ENCODE data around the gene UBE2O. TPM values are rescaled to one million over a fixed set of nuclear protein-coding genes. Genes with fewer than 3 reads are reported as not detected.

UBE2O gene
- total and polyA plus RNA-seq, 2 donors (not counting 1 experiment from before 2014, with no cell fraction given): 11.5 to 12.4 TPM

- H3K4me1 ChIP-seq (ENCODE audit: control insufficient read depth, extremely low read depth, insufficient read depth, low read length): peaks cover 2% of the 10 kb centered on the region
- no peaks in the 10 kb centered on the region for H4K20me1 ChIP-seq (ENCODE audit: control insufficient read depth, extremely low read depth, insufficient read depth, low read length)
- H3K27me3 ChIP-seq (ENCODE audit: control insufficient read depth, insufficient read depth, low read length): no peaks in the 10 kb centered on the region
- no peak overlapping the region for H3K4me2 ChIP-seq (ENCODE audit: extremely low read depth, insufficient read depth, low read length)
- H3K36me3 ChIP-seq (ENCODE audit: control insufficient read depth, insufficient read depth, low read length): peaks cover 26% of the 10 kb centered on the region
- no peak overlapping the region for H2AFZ ChIP-seq (ENCODE audit: low read length)
- H3K79me2 ChIP-seq (ENCODE audit: control insufficient read depth, insufficient read depth, low read length): no peaks in the 10 kb centered on the region
- H3K27ac ChIP-seq (ENCODE audit: insufficient read depth, low read length): no peak overlapping the region
- TF ChIP-seq, protein P1, sequence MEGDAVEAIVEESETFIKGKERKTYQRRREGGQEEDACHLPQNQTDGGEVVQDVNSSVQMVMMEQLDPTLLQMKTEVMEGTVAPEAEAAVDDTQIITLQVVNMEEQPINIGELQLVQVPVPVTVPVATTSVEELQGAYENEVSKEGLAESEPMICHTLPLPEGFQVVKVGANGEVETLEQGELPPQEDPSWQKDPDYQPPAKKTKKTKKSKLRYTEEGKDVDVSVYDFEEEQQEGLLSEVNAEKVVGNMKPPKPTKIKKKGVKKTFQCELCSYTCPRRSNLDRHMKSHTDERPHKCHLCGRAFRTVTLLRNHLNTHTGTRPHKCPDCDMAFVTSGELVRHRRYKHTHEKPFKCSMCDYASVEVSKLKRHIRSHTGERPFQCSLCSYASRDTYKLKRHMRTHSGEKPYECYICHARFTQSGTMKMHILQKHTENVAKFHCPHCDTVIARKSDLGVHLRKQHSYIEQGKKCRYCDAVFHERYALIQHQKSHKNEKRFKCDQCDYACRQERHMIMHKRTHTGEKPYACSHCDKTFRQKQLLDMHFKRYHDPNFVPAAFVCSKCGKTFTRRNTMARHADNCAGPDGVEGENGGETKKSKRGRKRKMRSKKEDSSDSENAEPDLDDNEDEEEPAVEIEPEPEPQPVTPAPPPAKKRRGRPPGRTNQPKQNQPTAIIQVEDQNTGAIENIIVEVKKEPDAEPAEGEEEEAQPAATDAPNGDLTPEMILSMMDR (conservative IDR thresholded peaks at IDR 0.05 in 1 of 2, IDR thresholded peaks at IDR 0.05 in 1 of 2; ENCODE audit: low read depth in 1 of 2, low read length in 2 of 2): no peak
- TF ChIP-seq EZH2 (IDR thresholded peaks at IDR 0.05; ENCODE audit: low read length, missing control alignments): no peak
- H3K4me3 ChIP-seq (replicated peaks in 1 of 4; ENCODE audit: control extremely low read depth in 1 of 4, insufficient read depth in 1 of 4, low read depth in 3 of 4, low read length in 4 of 4): no peak overlapping the region
- no peak overlapping the region for H3K9ac ChIP-seq (ENCODE audit: insufficient read depth, low read length)
- no peaks in the 10 kb centered on the region for H3K9me3 ChIP-seq (ENCODE audit: control insufficient read depth, insufficient read depth, low read depth, low read length)
- DNase-seq (ENCODE audit: low read depth in 2 of 2): no peak
These were observed 57.0 kb downstream of the UBE2O start for GRCh38 chr17:76395980-76396379.

- Histone ChIP-seq H3K4me1 (ENCODE audit: control insufficient read depth, extremely low read depth, insufficient read depth, low read length) (peaks cover 2% of the 10 kb centered on the region), H4K20me1 (ENCODE audit: control insufficient read depth, extremely low read depth, insufficient read depth, low read length) (no peaks in the 10 kb centered on the region), H2AFZ (ENCODE audit: low read length) (no peak overlapping the region), H3K27ac (ENCODE audit: insufficient read depth, low read length) (no peak overlapping the region), H3K9me3 (ENCODE audit: control insufficient read depth, insufficient read depth, low read depth, low read length) (no peaks in the 10 kb centered on the region), H3K4me3 (replicated peaks in 1 of 4; ENCODE audit: control extremely low read depth in 1 of 4, insufficient read depth in 1 of 4, low read depth in 3 of 4, low read length in 4 of 4) (no peak overlapping the region), H3K79me2 (ENCODE audit: control insufficient read depth, insufficient read depth, low read length) (no peaks in the 10 kb centered on the region), H3K36me3 (ENCODE audit: control insufficient read depth, insufficient read depth, low read length) (peaks cover 25% of the 10 kb centered on the region), H3K9ac (ENCODE audit: insufficient read depth, low read length) (no peak overlapping the region), H3K27me3 (ENCODE audit: control insufficient read depth, insufficient read depth, low read length) (no peaks in the 10 kb centered on the region), H3K4me2 (ENCODE audit: extremely low read depth, insufficient read depth, low read length) (no peak overlapping the region)
- TF ChIP-seq, protein P1 (conservative IDR thresholded peaks at IDR 0.05 in 1 of 2, IDR thresholded peaks at IDR 0.05 in 1 of 2; ENCODE audit: low read depth in 1 of 2, low read length in 2 of 2): no peak
- TF ChIP-seq EZH2 (IDR thresholded peaks at IDR 0.05; ENCODE audit: low read length, missing control alignments): no peak
- no peak for DNase-seq (ENCODE audit: low read depth in 2 of 2)
These were observed 58.8 kb downstream of the UBE2O start for GRCh38 chr17:76394166-76394565.

DNA sequence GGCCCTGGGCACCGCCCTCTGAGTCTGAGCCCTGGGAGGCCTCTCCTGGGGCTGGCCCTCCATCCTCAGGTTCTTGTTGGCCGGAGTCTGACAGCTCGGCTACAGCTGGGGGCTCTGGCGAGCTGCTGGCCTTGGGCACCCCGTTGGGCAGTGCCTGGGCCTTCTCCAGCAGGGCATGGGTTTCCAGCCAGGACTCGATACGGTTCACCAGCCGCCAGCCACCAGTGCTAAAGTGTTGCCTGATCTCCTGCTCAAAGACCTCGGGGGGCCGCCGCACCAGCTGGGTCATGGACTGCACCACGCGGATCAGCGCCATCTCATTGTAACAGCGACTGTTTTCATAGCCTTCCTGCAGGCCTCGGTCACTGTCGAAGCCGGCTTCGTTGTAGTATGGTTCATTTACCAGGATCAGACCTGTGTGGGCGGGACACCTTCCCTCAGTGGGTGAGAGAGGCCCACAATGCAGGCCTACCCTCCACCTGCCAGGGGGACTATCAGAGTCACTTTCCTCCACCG lies 61.7 kb downstream of the UBE2O start:
- H3K4me2 ChIP-seq (ENCODE audit: extremely low read depth, insufficient read depth, low read length): no peak overlapping the region
- H3K79me2 ChIP-seq (ENCODE audit: control insufficient read depth, insufficient read depth, low read length): peaks cover 8% of the 10 kb centered on the region
- H3K4me3 ChIP-seq (replicated peaks in 1 of 4; ENCODE audit: control extremely low read depth in 1 of 4, insufficient read depth in 1 of 4, low read depth in 3 of 4, low read length in 4 of 4): no peak overlapping the region
- no peak for TF ChIP-seq EZH2 (IDR thresholded peaks at IDR 0.05; ENCODE audit: low read length, missing control alignments)
- TF ChIP-seq, protein P1 (conservative IDR thresholded peaks at IDR 0.05 in 1 of 2, IDR thresholded peaks at IDR 0.05 in 1 of 2; ENCODE audit: low read depth in 1 of 2, low read length in 2 of 2): no peak
- H3K36me3 ChIP-seq (ENCODE audit: control insufficient read depth, insufficient read depth, low read length): peaks cover 17% of the 10 kb centered on the region
- H3K4me1 ChIP-seq (ENCODE audit: control insufficient read depth, extremely low read depth, insufficient read depth, low read length): no peaks in the 10 kb centered on the region
- H3K9me3 ChIP-seq (ENCODE audit: control insufficient read depth, insufficient read depth, low read depth, low read length): no peaks in the 10 kb centered on the region
- DNase-seq (ENCODE audit: low read depth in 2 of 2): no peak
- no peaks in the 10 kb centered on the region for H3K27me3 ChIP-seq (ENCODE audit: control insufficient read depth, insufficient read depth, low read length)
- no peaks in the 10 kb centered on the region for H4K20me1 ChIP-seq (ENCODE audit: control insufficient read depth, extremely low read depth, insufficient read depth, low read length)
- H2AFZ ChIP-seq (ENCODE audit: low read length): no peak overlapping the region
- no peak overlapping the region for H3K9ac ChIP-seq (ENCODE audit: insufficient read depth, low read length)
- H3K27ac ChIP-seq (ENCODE audit: insufficient read depth, low read length): no peak overlapping the region

All from fibroblast of lung (primary cell).